Measurements from ENCODE around the gene EHF. TPM values are rescaled to one million over a fixed set of nuclear protein-coding genes. Genes with fewer than 3 reads are reported as not detected.

The EHF gene
- total RNA-seq, 1 donor from 2014 or later, result 0.25 TPM

- Histone ChIP-seq H2AFZ (ENCODE audit: low read depth, low read length) (no peak overlapping the region), H3K27ac (ENCODE audit: low read depth, low read length) (no peak overlapping the region), H3K9ac (ENCODE audit: low read length) (no peak overlapping the region), H3K9me3 (ENCODE audit: insufficient read depth, low read depth, low read length) (no peaks in the 10 kb centered on the region), H3K4me2 (ENCODE audit: low read length) (no peak overlapping the region), H3K4me3 (ENCODE audit: insufficient read depth, low read depth, low read length) (no peak overlapping the region), H3K4me1 (ENCODE audit: insufficient read depth, low read length) (peaks cover 38% of the 10 kb centered on the region), H3K79me2 (ENCODE audit: insufficient read depth, low read length) (no peaks in the 10 kb centered on the region), H3K36me3 (ENCODE audit: insufficient read depth, low read length) (no peaks in the 10 kb centered on the region), H4K20me1 (ENCODE audit: insufficient read depth, low read length) (no peaks in the 10 kb centered on the region), H3K27me3 (ENCODE audit: insufficient read depth, low read length) (no peaks in the 10 kb centered on the region)
- Mint-ChIP-seq H3K9me3 (ENCODE audit: unreplicated experiment) (no peaks in the 10 kb centered on the region), H3K4me1 (ENCODE audit: low read depth, unreplicated experiment) (peaks cover 47% of the 10 kb centered on the region), H3K27me3 (ENCODE audit: low read depth, unreplicated experiment) (no peaks in the 10 kb centered on the region), H3K36me3 (ENCODE audit: low read depth, unreplicated experiment) (peaks cover 2% of the 10 kb centered on the region), H3K27ac (ENCODE audit: unreplicated experiment) (peak overlapping the region; percentile 79), H3K4me3 (ENCODE audit: unreplicated experiment) (no peak overlapping the region)
- no peak for DNase-seq (ENCODE audit: low read depth)
- no peak for FAIRE-seq
- TF ChIP-seq EZH2 (IDR thresholded peaks at IDR 0.05; ENCODE audit: insufficient read depth, low read length) (no peak), CTCF (IDR thresholded peaks at IDR 0.05; ENCODE audit: insufficient read depth, low read depth, low read length) (no peak)
Observed at GRCh38 chr11:34648036-34648435, 27.1 kb downstream of the EHF start.

GRCh38 chr11:34649597-34649996, 28.7 kb downstream of the EHF start:
- Histone ChIP-seq H3K9ac (ENCODE audit: low read length) (no peak overlapping the region), H3K4me2 (ENCODE audit: low read length) (no peak overlapping the region), H3K9me3 (ENCODE audit: insufficient read depth, low read depth, low read length) (no peaks in the 10 kb centered on the region), H3K79me2 (ENCODE audit: insufficient read depth, low read length) (no peaks in the 10 kb centered on the region), H3K27me3 (ENCODE audit: insufficient read depth, low read length) (no peaks in the 10 kb centered on the region), H3K4me3 (ENCODE audit: insufficient read depth, low read depth, low read length) (no peak overlapping the region), H3K27ac (ENCODE audit: low read depth, low read length) (no peak overlapping the region), H3K36me3 (ENCODE audit: insufficient read depth, low read length) (no peaks in the 10 kb centered on the region), H3K4me1 (ENCODE audit: insufficient read depth, low read length) (peaks cover 47% of the 10 kb centered on the region), H4K20me1 (ENCODE audit: insufficient read depth, low read length) (no peaks in the 10 kb centered on the region), H2AFZ (ENCODE audit: low read depth, low read length) (no peak overlapping the region)
- no peak for TF ChIP-seq EZH2 (IDR thresholded peaks at IDR 0.05; ENCODE audit: insufficient read depth, low read length)
- TF ChIP-seq CTCF (IDR thresholded peaks at IDR 0.05; ENCODE audit: insufficient read depth, low read depth, low read length), result no peak
- Mint-ChIP-seq H3K4me1 (ENCODE audit: low read depth, unreplicated experiment) (peaks cover 51% of the 10 kb centered on the region), H3K4me3 (ENCODE audit: unreplicated experiment) (no peak overlapping the region), H3K36me3 (ENCODE audit: low read depth, unreplicated experiment) (peaks cover 2% of the 10 kb centered on the region), H3K27me3 (ENCODE audit: low read depth, unreplicated experiment) (no peaks in the 10 kb centered on the region), H3K9me3 (ENCODE audit: unreplicated experiment) (no peaks in the 10 kb centered on the region), H3K27ac (ENCODE audit: unreplicated experiment) (no peak overlapping the region)
- FAIRE-seq (no peak), DNase-seq (ENCODE audit: low read depth) (no peak)

- no peak for TF ChIP-seq EZH2 (IDR thresholded peaks at IDR 0.05; ENCODE audit: insufficient read depth, low read length)
- no peak for TF ChIP-seq CTCF (IDR thresholded peaks at IDR 0.05; ENCODE audit: insufficient read depth, low read depth, low read length)
- Histone ChIP-seq H4K20me1 (ENCODE audit: insufficient read depth, low read length) (no peaks in the 10 kb centered on the region), H3K9ac (ENCODE audit: low read length) (no peak overlapping the region), H3K27ac (ENCODE audit: low read depth, low read length) (peak overlapping the region; percentile 34), H3K4me2 (ENCODE audit: low read length) (peak overlapping the region; percentile 57), H2AFZ (ENCODE audit: low read depth, low read length) (no peak overlapping the region), H3K4me3 (ENCODE audit: insufficient read depth, low read depth, low read length) (no peak overlapping the region), H3K79me2 (ENCODE audit: insufficient read depth, low read length) (no peaks in the 10 kb centered on the region), H3K27me3 (ENCODE audit: insufficient read depth, low read length) (no peaks in the 10 kb centered on the region), H3K9me3 (ENCODE audit: insufficient read depth, low read depth, low read length) (no peaks in the 10 kb centered on the region), H3K4me1 (ENCODE audit: insufficient read depth, low read length) (peaks cover 43% of the 10 kb centered on the region), H3K36me3 (ENCODE audit: insufficient read depth, low read length) (no peaks in the 10 kb centered on the region)
- Mint-ChIP-seq H3K27me3 (ENCODE audit: low read depth, unreplicated experiment) (no peaks in the 10 kb centered on the region), H3K27ac (ENCODE audit: unreplicated experiment) (peak overlapping the region; percentile 86), H3K4me1 (ENCODE audit: low read depth, unreplicated experiment) (peaks cover 49% of the 10 kb centered on the region), H3K4me3 (ENCODE audit: unreplicated experiment) (no peak overlapping the region), H3K36me3 (ENCODE audit: low read depth, unreplicated experiment) (peaks cover 2% of the 10 kb centered on the region), H3K9me3 (ENCODE audit: unreplicated experiment) (no peaks in the 10 kb centered on the region)
- FAIRE-seq, result no peak
- DNase-seq (ENCODE audit: low read depth), result peak; percentile 88
Observed at GRCh38 chr11:34650528-34650927, 29.6 kb downstream of the EHF start.
